ENCODE results near the gene OR7A10.

The OR7A10 gene

DNA sequence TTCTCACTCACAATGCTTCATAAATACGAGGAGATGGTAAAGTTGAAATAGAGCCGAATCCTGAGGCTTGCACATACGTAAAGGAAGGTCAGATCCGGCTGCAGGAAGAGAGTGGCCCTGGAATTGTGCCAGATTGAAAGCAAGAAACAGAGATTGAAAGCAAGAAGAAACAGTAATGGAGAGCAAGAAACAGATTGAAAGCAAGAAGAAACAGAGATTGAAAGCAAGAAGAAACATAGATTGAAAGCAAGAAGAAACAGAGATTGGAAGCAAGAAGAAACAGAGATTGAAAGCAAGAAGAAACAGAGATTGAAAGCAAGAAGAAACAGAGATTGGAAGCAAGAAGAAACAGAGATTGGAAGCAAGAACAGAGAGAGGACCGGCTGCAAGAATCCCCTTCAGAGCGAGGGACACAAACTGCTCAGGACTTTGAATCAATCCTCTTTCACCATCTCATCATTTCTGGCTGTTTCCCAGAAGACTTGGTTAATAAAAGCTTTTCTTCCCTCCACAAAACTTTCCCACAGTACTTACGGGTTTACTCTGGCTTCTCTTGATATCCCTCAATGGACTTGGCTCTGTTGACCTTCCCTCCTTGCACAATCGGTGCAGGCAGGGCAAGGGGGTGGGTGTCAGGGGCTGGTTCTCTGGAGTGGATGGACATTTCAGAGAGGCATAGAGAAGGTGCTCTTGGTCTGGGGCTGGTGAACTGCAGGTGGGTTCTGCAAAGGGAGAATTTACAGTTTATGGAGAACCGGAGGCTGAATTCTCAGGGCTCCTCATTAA is 39.3 kb downstream of the OR7A10 start:
- DNase-seq (no peak), ATAC-seq (ENCODE audit: insufficient read depth, low read depth) (no peak)
- Histone ChIP-seq H3K9me3 (ENCODE audit: insufficient read depth, low read length, severe bottlenecking) (no peaks in the 10 kb centered on the region), H3K36me3 (ENCODE audit: insufficient read depth, low read length) (no peaks in the 10 kb centered on the region), H3K4me2 (ENCODE audit: insufficient read depth, low read length) (no peak overlapping the region), H3K27me3 (ENCODE audit: insufficient read depth, low read length, poor library complexity) (no peaks in the 10 kb centered on the region), H2AFZ (ENCODE audit: low read depth, low read length) (no peak overlapping the region), H3K4me1 (ENCODE audit: insufficient read depth, low read length) (no peaks in the 10 kb centered on the region), H3K79me2 (ENCODE audit: insufficient read depth, low read length) (no peaks in the 10 kb centered on the region), H4K20me1 (ENCODE audit: insufficient read depth, low read length) (no peaks in the 10 kb centered on the region), H3K4me3 (ENCODE audit: low read depth in 1 of 2, low read length in 2 of 2) (no peak overlapping the region), H3K27ac (ENCODE audit: low read length) (no peak overlapping the region), H3K9ac (ENCODE audit: low read depth, low read length) (no peak overlapping the region)
- TF ChIP-seq, protein P1, sequence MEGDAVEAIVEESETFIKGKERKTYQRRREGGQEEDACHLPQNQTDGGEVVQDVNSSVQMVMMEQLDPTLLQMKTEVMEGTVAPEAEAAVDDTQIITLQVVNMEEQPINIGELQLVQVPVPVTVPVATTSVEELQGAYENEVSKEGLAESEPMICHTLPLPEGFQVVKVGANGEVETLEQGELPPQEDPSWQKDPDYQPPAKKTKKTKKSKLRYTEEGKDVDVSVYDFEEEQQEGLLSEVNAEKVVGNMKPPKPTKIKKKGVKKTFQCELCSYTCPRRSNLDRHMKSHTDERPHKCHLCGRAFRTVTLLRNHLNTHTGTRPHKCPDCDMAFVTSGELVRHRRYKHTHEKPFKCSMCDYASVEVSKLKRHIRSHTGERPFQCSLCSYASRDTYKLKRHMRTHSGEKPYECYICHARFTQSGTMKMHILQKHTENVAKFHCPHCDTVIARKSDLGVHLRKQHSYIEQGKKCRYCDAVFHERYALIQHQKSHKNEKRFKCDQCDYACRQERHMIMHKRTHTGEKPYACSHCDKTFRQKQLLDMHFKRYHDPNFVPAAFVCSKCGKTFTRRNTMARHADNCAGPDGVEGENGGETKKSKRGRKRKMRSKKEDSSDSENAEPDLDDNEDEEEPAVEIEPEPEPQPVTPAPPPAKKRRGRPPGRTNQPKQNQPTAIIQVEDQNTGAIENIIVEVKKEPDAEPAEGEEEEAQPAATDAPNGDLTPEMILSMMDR (IDR thresholded peaks at IDR 0.05; ENCODE audit: borderline replicate concordance, extremely low read depth, low read length, poor library complexity, severe bottlenecking) = no peak
- no peak for TF ChIP-seq EZH2 (IDR thresholded peaks at IDR 0.05; ENCODE audit: borderline replicate concordance, low read depth, low read length, severe bottlenecking)

DNA sequence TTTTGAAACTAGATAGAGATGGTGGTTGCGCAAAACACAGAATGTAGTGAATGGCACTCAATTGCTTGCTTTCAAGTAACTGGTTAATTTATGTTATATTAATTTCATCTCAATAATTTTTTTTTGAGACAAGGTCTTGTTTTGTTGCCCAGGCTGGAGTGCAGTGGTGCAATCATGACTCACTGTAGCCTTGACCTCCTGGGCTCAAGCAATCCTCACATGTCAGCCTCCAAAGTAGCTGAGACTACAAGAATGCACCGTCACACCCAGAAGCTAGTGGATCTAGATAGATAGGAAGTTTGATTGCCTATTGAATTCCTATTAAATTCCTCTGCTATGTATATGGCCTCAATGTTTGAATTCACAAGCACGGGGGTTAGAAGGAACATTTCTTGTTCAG is 44.0 kb downstream of the OR7A10 start:
- no peak overlapping the region for H3K4me3 ChIP-seq (ENCODE audit: low read depth in 1 of 2, low read length in 2 of 2)
- H3K79me2 ChIP-seq (ENCODE audit: insufficient read depth, low read length) = no peaks in the 10 kb centered on the region
- no peak for TF ChIP-seq EZH2 (IDR thresholded peaks at IDR 0.05; ENCODE audit: borderline replicate concordance, low read depth, low read length, severe bottlenecking)
- TF ChIP-seq, protein P1 (IDR thresholded peaks at IDR 0.05; ENCODE audit: borderline replicate concordance, extremely low read depth, low read length, poor library complexity, severe bottlenecking) = no peak
- no peaks in the 10 kb centered on the region for H4K20me1 ChIP-seq (ENCODE audit: insufficient read depth, low read length)
- no peak overlapping the region for H2AFZ ChIP-seq (ENCODE audit: low read depth, low read length)
- H3K4me2 ChIP-seq (ENCODE audit: insufficient read depth, low read length) = no peak overlapping the region
- H3K4me1 ChIP-seq (ENCODE audit: insufficient read depth, low read length) = no peaks in the 10 kb centered on the region
- no peaks in the 10 kb centered on the region for H3K36me3 ChIP-seq (ENCODE audit: insufficient read depth, low read length)
- no peaks in the 10 kb centered on the region for H3K27me3 ChIP-seq (ENCODE audit: insufficient read depth, low read length, poor library complexity)
- ATAC-seq (ENCODE audit: insufficient read depth, low read depth) = no peak
- DNase-seq = no peak
- H3K9me3 ChIP-seq (ENCODE audit: insufficient read depth, low read length, severe bottlenecking) = no peaks in the 10 kb centered on the region
- H3K9ac ChIP-seq (ENCODE audit: low read depth, low read length) = no peak overlapping the region
- H3K27ac ChIP-seq (ENCODE audit: low read length) = no peak overlapping the region

GRCh38 chr19:14798760-14799159 is 50.0 kb downstream of the OR7A10 start:
- H3K9me3 ChIP-seq (ENCODE audit: insufficient read depth, low read length, severe bottlenecking) = no peaks in the 10 kb centered on the region
- H4K20me1 ChIP-seq (ENCODE audit: insufficient read depth, low read length) = no peaks in the 10 kb centered on the region
- no peaks in the 10 kb centered on the region for H3K27me3 ChIP-seq (ENCODE audit: insufficient read depth, low read length, poor library complexity)
- H2AFZ ChIP-seq (ENCODE audit: low read depth, low read length) = no peak overlapping the region
- H3K79me2 ChIP-seq (ENCODE audit: insufficient read depth, low read length) = no peaks in the 10 kb centered on the region
- ATAC-seq (ENCODE audit: insufficient read depth, low read depth) (no peak), DNase-seq (no peak)
- H3K4me1 ChIP-seq (ENCODE audit: insufficient read depth, low read length) = no peaks in the 10 kb centered on the region
- no peaks in the 10 kb centered on the region for H3K36me3 ChIP-seq (ENCODE audit: insufficient read depth, low read length)
- TF ChIP-seq EZH2 (IDR thresholded peaks at IDR 0.05; ENCODE audit: borderline replicate concordance, low read depth, low read length, severe bottlenecking) = no peak
- TF ChIP-seq, protein P1 (IDR thresholded peaks at IDR 0.05; ENCODE audit: borderline replicate concordance, extremely low read depth, low read length, poor library complexity, severe bottlenecking) = no peak
- H3K27ac ChIP-seq (ENCODE audit: low read length) = no peak overlapping the region
- no peak overlapping the region for H3K9ac ChIP-seq (ENCODE audit: low read depth, low read length)
- no peak overlapping the region for H3K4me3 ChIP-seq (ENCODE audit: low read depth in 1 of 2, low read length in 2 of 2)
- no peak overlapping the region for H3K4me2 ChIP-seq (ENCODE audit: insufficient read depth, low read length)

Data from DND-41 (cell line).